Measurements from ENCODE around the gene TMEM86A. TPM values are rescaled to one million over a fixed set of nuclear protein-coding genes. Genes with fewer than 3 reads are reported as not detected.
"Not testable (repeated sequence)": the region's sequence is repeated elsewhere in the genome, so short reads cannot be mapped to it uniquely, and the experiment has no call there.

The TMEM86A gene
- total RNA-seq, 4 donors from 2014 or later, result 1.7 to 3.6 (median 2.8) TPM

- no peaks in the 10 kb centered on the region for H3K9me3 ChIP-seq
- no peak overlapping the region for H3K4me3 ChIP-seq
- no peak for ATAC-seq
- no peaks in the 10 kb centered on the region for H3K36me3 ChIP-seq
- DNase-seq, result no peak
- H3K27ac ChIP-seq, result no peak overlapping the region
- in situ Hi-C loops (cut with MboI; ENCODE audit: low sequenced_read_pairs in 4 of 4), result no loop called here
- intact Hi-C loops (cut with DNase I; ENCODE audit: low total_unique reads), result no loop called here
- TF ChIP-seq, protein P1, sequence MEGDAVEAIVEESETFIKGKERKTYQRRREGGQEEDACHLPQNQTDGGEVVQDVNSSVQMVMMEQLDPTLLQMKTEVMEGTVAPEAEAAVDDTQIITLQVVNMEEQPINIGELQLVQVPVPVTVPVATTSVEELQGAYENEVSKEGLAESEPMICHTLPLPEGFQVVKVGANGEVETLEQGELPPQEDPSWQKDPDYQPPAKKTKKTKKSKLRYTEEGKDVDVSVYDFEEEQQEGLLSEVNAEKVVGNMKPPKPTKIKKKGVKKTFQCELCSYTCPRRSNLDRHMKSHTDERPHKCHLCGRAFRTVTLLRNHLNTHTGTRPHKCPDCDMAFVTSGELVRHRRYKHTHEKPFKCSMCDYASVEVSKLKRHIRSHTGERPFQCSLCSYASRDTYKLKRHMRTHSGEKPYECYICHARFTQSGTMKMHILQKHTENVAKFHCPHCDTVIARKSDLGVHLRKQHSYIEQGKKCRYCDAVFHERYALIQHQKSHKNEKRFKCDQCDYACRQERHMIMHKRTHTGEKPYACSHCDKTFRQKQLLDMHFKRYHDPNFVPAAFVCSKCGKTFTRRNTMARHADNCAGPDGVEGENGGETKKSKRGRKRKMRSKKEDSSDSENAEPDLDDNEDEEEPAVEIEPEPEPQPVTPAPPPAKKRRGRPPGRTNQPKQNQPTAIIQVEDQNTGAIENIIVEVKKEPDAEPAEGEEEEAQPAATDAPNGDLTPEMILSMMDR (IDR thresholded peaks at IDR 0.05 in 4 of 5, conservative IDR thresholded peaks at IDR 0.05 in 1 of 5), result no peak
- no peak for TF ChIP-seq POLR2A (IDR thresholded peaks at IDR 0.05)
- H3K27me3 ChIP-seq, result peaks cover 0 to 4% (median 0%) of the 10 kb centered on the region in 3 donors
- no peaks in the 10 kb centered on the region for H3K4me1 ChIP-seq
Measured at GRCh38 chr11:18668131-18668530, 30.4 kb upstream of the TMEM86A start.

DNA sequence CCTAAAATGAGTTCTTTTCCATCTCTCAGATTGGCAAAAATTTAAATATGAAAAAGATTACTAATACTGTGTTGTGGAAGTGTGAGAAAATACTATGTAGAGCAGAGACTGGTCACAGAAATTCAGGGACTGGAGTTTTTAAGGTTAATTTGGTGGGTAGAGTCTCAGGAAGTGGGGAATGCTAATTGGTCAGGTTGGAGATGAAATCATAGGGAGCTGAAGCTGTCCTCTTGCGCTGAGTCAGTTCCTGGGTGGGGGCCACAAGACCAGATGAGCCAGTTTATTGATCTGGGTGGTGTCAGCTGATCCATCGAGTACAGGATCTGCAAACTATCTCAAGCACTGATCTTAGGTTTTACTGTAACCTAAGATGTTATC is 29.4 kb upstream of the TMEM86A start:
- Histone ChIP-seq H3K27ac (no peak overlapping the region), H3K27me3 (peaks cover 0 to 4% (median 0%) of the 10 kb centered on the region in 3 donors), H3K9me3 (no peaks in the 10 kb centered on the region), H3K36me3 (no peaks in the 10 kb centered on the region), H3K4me1 (no peaks in the 10 kb centered on the region), H3K4me3 (no peak overlapping the region)
- in situ Hi-C loops (cut with MboI; ENCODE audit: low sequenced_read_pairs in 4 of 4) (no loop called here), intact Hi-C loops (cut with DNase I; ENCODE audit: low total_unique reads) (no loop called here)
- no peak for DNase-seq
- TF ChIP-seq, protein P1 (IDR thresholded peaks at IDR 0.05 in 4 of 5, conservative IDR thresholded peaks at IDR 0.05 in 1 of 5), result no peak
- TF ChIP-seq POLR2A (IDR thresholded peaks at IDR 0.05), result no peak
- no peak for ATAC-seq

DNA sequence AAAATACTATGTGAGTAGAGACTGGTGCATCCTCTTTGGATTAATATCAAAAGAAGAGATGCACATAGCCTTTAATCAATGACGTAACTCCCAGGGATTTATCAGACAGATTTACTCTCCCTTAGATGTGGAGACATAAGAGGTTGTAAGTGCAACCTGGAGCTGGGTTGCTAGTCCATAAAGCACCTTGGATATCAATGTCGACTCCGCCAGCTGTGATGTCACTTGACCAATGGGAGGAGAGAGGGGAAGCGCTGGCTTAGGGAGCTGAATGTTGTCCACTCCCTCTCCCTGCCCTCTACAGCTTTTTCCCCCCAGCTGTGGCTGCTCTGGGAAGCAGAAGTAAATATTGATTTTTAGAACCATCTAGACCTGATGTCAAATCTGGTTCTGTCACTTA is 28.9 kb upstream of the TMEM86A start:
- Histone ChIP-seq H3K9me3 (no peaks in the 10 kb centered on the region), H3K4me3 (no peak overlapping the region), H3K36me3 (no peaks in the 10 kb centered on the region), H3K4me1 (no peaks in the 10 kb centered on the region), H3K27me3 (peaks cover 0 to 4% (median 0%) of the 10 kb centered on the region in 3 donors), H3K27ac (no peak overlapping the region)
- DNase-seq, result no peak
- intact Hi-C loops (cut with DNase I; ENCODE audit: low total_unique reads), result no loop called here
- no peak for ATAC-seq
- TF ChIP-seq POLR2A (IDR thresholded peaks at IDR 0.05), result no peak
- TF ChIP-seq, protein P1 (IDR thresholded peaks at IDR 0.05 in 4 of 5, conservative IDR thresholded peaks at IDR 0.05 in 1 of 5), result no peak
- in situ Hi-C loops (cut with MboI; ENCODE audit: low sequenced_read_pairs in 4 of 4), result no loop called here

GRCh38 chr11:18671246-18671645 is 27.3 kb upstream of the TMEM86A start:
- H3K4me1 ChIP-seq, result no peaks in the 10 kb centered on the region
- TF ChIP-seq, protein P1 (IDR thresholded peaks at IDR 0.05 in 4 of 5, conservative IDR thresholded peaks at IDR 0.05 in 1 of 5), result no peak
- no peak for TF ChIP-seq POLR2A (IDR thresholded peaks at IDR 0.05)
- ATAC-seq (no peak), DNase-seq (no peak)
- no peaks in the 10 kb centered on the region for H3K36me3 ChIP-seq
- H3K4me3 ChIP-seq, result no peak overlapping the region
- H3K27ac ChIP-seq, result no peak overlapping the region
- no peaks in the 10 kb centered on the region for H3K9me3 ChIP-seq
- intact Hi-C loops (cut with DNase I; ENCODE audit: low total_unique reads) (no loop called here), in situ Hi-C loops (cut with MboI; ENCODE audit: low sequenced_read_pairs in 4 of 4) (no loop called here)
- H3K27me3 ChIP-seq, result no peaks in the 10 kb centered on the region

- H3K4me3 ChIP-seq; H3K27me3 ChIP-seq; in situ Hi-C loops (cut with MboI; ENCODE audit: low sequenced_read_pairs in 4 of 4); DNase-seq; H3K27ac ChIP-seq; H3K4me1 ChIP-seq; H3K36me3 ChIP-seq; intact Hi-C loops (cut with DNase I; ENCODE audit: low total_unique reads); H3K9me3 ChIP-seq; ATAC-seq: not testable (repeated sequence)
Measured at GRCh38 chr11:18672209-18672608, 26.4 kb upstream of the TMEM86A start.
